ENCODE measurements around the gene LSP1.
A peak's percentile ranks its signal among the peaks of the same experiment; 100 is the strongest.

GRCh38 chr11:1869427-1870325 lies 16.8 kb downstream of the LSP1 start:
- TF ChIP-seq, protein P1, sequence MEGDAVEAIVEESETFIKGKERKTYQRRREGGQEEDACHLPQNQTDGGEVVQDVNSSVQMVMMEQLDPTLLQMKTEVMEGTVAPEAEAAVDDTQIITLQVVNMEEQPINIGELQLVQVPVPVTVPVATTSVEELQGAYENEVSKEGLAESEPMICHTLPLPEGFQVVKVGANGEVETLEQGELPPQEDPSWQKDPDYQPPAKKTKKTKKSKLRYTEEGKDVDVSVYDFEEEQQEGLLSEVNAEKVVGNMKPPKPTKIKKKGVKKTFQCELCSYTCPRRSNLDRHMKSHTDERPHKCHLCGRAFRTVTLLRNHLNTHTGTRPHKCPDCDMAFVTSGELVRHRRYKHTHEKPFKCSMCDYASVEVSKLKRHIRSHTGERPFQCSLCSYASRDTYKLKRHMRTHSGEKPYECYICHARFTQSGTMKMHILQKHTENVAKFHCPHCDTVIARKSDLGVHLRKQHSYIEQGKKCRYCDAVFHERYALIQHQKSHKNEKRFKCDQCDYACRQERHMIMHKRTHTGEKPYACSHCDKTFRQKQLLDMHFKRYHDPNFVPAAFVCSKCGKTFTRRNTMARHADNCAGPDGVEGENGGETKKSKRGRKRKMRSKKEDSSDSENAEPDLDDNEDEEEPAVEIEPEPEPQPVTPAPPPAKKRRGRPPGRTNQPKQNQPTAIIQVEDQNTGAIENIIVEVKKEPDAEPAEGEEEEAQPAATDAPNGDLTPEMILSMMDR (IDR thresholded peaks at IDR 0.05) = peak in 5 of 6 experiments; percentile 23 to 43 (median 38)
- TF ChIP-seq POLR2A (IDR thresholded peaks at IDR 0.05) = peak; percentile 27 to 37

Data from adrenal gland (tissue), 5 donors.